ENCODE data around the gene SMAD7. TPM values are rescaled to one million over a fixed set of nuclear protein-coding genes. Genes with fewer than 3 reads are reported as not detected.
A peak's percentile ranks its signal among the peaks of the same experiment; 100 is the strongest.

SMAD7 gene
- polyA plus RNA-seq, 2 of the 4 experiments (the other 2 are of a cell fraction), result 19.9 to 26.9 TPM

DNA sequence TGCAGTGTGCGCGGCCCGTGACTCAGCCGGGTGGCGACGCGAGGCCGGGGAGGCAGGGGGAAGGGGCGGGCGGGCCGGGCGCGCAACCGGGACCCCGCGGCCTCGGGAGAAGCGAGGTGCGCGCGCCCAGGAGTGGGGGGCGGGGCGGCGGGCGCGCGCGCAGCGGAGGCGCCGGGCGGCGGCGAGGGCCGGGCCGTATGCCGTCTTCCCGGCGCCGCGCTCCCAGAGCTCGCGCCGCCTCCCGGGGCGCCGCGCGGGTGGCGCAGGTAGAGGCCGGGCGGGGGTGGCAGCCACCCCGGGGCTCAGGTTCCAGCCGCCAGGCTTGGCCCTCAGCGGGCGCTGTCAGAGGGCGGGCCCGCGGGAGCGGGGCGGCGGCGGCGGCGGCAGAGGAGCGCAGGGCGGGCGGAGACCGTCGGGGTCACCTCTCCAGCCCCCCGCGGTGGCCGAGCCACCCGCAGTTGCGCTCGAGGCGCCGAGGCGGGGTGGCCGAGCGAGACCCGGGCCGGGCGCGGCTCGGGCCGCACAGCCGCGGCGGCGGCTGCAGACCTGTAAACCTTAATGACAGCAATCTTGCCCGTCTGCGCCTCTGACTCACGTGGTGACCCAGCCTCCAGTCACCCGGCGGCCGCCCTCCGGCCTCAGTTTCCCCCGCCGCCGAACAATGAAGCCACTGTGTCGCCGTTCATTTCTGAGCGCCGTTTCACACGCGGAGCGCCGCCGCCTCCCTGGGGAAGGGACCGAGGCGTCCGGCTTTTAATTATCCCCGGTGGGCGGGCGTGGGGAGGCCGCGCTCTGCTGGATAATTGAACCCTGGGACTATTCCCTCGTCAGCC is 25.3 kb upstream of the SMAD7 start:
- Histone ChIP-seq H3K4me3 (peak overlapping the region; percentile 71), H3K4me1 (peaks cover 26% of the 10 kb centered on the region), H3K4me2 (peak overlapping the region; percentile 94), H3K9me3 (no peaks in the 10 kb centered on the region), H3K27ac (peak overlapping the region; percentile 96 to 99)
- no peak for TF ChIP-seq MYC (IDR thresholded peaks at IDR 0.05; ENCODE audit: borderline replicate concordance, low read length)
- TF ChIP-seq NFE2L2 (conservative IDR thresholded peaks at IDR 0.05; ENCODE audit: low read length), result no peak
- TF ChIP-seq NPAS2 (CRISPR knock-in tag; IDR thresholded peaks at IDR 0.05; ENCODE audit: borderline replicate concordance), result no peak
- TF ChIP-seq HEYL (CRISPR knock-in tag; IDR thresholded peaks at IDR 0.05), result no peak
- no peak for TF ChIP-seq HOXB13 (CRISPR knock-in tag; IDR thresholded peaks at IDR 0.05; ENCODE audit: low read depth)
- TF ChIP-seq, protein P1, sequence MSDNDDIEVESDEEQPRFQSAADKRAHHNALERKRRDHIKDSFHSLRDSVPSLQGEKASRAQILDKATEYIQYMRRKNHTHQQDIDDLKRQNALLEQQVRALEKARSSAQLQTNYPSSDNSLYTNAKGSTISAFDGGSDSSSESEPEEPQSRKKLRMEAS (IDR thresholded peaks at IDR 0.05), result 0 out of 2 replicates have a peak, but pooled peaks have one; percentile 18
- TF ChIP-seq JUN (IDR thresholded peaks at IDR 0.05), result peak in 1 of 2 experiments; percentile 69; a peak in 2 of 5 replicates
- DNase-seq (ENCODE audit: low read depth in 1 of 2, low spot score in 1 of 2) (peak; percentile 62 to 71), FAIRE-seq (no peak), ATAC-seq (peak; percentile 74 to 82)
- ChIA-PET POLR2A (interaction anchor here (1.2 to 1.3 kb wide), 2 partner anchors 22 to 24 kb away, joined by 4 to 7 read pairs; no protein-coding TSS in a partner anchor), CTCF (interaction anchor here (1.0 kb wide), 1 partner anchor 23 kb away, joined by 3 read pairs; no protein-coding TSS in a partner anchor)
- WGBS (ENCODE audit: missing lambda C conversion rate), result 84% methylated on average over 11 of the region's 119 CpGs

DNA sequence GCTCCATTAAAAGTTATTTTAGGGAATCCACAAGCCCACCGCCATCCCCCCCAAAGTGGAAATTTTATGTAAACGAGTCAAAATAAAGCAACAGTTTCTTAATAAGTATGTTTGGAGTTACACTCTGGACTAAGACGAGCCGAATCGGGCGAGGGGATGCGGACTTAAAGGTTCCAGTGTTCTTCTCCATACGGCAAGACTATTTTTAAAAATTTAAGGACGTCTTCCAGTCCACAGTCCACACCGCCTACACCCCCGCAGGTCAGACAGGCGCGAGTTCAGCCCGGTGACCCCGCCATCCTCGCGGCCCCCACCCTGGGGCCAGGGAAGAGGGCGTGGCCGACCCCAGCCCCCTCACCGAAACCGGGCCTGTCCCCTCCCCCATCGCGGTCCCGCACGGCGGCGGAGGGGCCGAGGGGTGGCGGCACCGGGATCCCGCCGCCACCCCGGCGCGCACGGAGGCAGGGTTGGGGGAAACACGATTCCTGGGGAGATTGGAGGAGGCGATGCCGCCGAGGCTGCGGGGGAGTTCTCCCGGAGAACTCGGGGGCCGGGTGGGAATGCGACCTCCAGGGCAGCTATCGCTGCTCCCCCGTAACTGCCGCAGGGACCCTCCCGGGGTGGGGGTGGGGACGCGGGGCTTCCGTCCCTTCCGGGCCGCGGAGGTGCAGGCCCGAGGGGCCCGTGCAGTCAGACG is 24.5 kb upstream of the SMAD7 start:
- Histone ChIP-seq H3K9me3 (no peaks in the 10 kb centered on the region), H3K4me3 (peak overlapping the region; percentile 71), H3K4me2 (peak overlapping the region; percentile 94), H3K4me1 (peaks cover 22% of the 10 kb centered on the region), H3K27ac (peak overlapping the region; percentile 96 to 99)
- ATAC-seq, result peak; percentile 26 to 49
- WGBS (ENCODE audit: missing lambda C conversion rate), result 54% methylated on average over 17 of the region's 58 CpGs
- no peak for DNase-seq (ENCODE audit: low read depth in 1 of 2, low spot score in 1 of 2)
- TF ChIP-seq HOXA7 (CRISPR knock-in tag; IDR thresholded peaks at IDR 0.05), result no peak
- TF ChIP-seq FOSL2 (IDR thresholded peaks at IDR 0.05), result no peak
- 0 out of 2 replicates have a peak, but pooled peaks have one; percentile 11 for TF ChIP-seq FOSL2 (CRISPR knock-in tag; IDR thresholded peaks at IDR 0.05)
- no peak for TF ChIP-seq MAZ (IDR thresholded peaks at IDR 0.05; ENCODE audit: borderline replicate concordance, low read depth, low read length)
- TF ChIP-seq BHLHE40 (IDR thresholded peaks at IDR 0.05; ENCODE audit: low read depth, low read length), result peak; percentile 32; the same call in 1 of the 2 replicates
- TF ChIP-seq POLR2A (IDR thresholded peaks at IDR 0.05; ENCODE audit: low read length), result 0 out of 2 replicates have a peak, but pooled peaks have one; percentile 21
- TF ChIP-seq JUN (IDR thresholded peaks at IDR 0.05), result peak in 1 of 2 experiments; percentile 81; a peak in 1 of 5 replicates
- ChIA-PET POLR2A (interaction anchor here (1.2 to 1.3 kb wide), 2 partner anchors 23 to 24 kb away, joined by 4 to 7 read pairs; no protein-coding TSS in a partner anchor), CTCF (no interaction called here)
- FAIRE-seq, result no peak

DNA sequence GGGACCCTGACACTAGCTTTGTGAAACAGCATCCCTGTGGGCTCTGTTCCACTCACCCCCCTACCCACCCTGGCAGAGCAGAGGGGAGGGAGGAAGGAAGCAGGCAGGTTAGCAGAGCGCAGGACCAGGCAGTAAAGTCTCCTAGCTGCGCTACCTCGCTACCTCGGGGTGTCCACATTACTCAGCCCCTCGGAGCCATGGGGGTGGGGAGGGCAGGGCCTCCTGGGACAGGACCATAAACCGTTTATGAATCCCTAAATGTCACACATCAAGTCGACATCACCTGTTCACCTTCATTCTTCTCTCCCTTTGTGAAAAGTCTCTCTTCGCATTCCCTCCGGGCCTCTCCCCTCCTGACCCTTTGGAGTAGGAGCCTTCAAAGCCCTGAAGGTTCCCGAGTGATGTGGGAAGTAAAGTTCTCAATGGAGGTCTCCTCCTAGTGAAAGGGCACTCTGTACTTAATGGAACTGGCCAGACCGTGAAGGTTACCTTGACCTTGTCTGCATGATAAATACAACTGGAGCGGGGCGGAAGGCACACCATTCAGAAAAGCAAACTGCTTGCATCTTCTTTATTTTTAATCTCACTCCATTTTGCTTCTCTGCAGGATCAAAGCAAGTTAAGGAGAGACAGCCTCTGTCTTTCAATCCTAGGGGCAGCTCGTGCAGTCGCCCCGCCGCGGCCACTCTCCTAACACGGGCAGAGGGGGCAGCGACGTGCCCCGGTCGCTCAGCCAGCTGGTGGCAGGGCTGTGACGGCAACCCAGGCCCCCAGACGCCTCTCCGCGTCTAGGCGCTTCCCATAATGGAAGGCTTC is 23.7 kb upstream of the SMAD7 start:
- no peak for FAIRE-seq
- ChIA-PET POLR2A (interaction anchor here (1.3 kb wide), 1 partner anchor 22 kb away, joined by 10 read pairs; no protein-coding TSS in a partner anchor), CTCF (no interaction called here)

More for the DNA sequence above, 23.7 kb upstream of the SMAD7 start:
- H3K4me3 ChIP-seq, result peak overlapping the region; percentile 71; the same call in 2 of the 3 replicates
- 80% methylated on average over 25 of the region's 28 CpGs for WGBS (ENCODE audit: missing lambda C conversion rate)
- DNase-seq (ENCODE audit: low read depth in 1 of 2, low spot score in 1 of 2), result no peak
- H3K9me3 ChIP-seq, result no peaks in the 10 kb centered on the region
- TF ChIP-seq FOSB (CRISPR knock-in tag; IDR thresholded peaks at IDR 0.05), result no peak
- TF ChIP-seq KDM1A (IDR thresholded peaks at IDR 0.05; ENCODE audit: low read depth), result no peak
- no peak for TF ChIP-seq HDAC2 (IDR thresholded peaks at IDR 0.05)
- TF ChIP-seq MYC (IDR thresholded peaks at IDR 0.05; ENCODE audit: borderline replicate concordance, low read length), result no peak
- no peak for TF ChIP-seq NPAS2 (CRISPR knock-in tag; IDR thresholded peaks at IDR 0.05; ENCODE audit: borderline replicate concordance)
- TF ChIP-seq, protein P2, sequence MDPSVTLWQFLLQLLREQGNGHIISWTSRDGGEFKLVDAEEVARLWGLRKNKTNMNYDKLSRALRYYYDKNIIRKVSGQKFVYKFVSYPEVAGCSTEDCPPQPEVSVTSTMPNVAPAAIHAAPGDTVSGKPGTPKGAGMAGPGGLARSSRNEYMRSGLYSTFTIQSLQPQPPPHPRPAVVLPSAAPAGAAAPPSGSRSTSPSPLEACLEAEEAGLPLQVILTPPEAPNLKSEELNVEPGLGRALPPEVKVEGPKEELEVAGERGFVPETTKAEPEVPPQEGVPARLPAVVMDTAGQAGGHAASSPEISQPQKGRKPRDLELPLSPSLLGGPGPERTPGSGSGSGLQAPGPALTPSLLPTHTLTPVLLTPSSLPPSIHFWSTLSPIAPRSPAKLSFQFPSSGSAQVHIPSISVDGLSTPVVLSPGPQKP (IDR thresholded peaks at IDR 0.05; ENCODE audit: low read depth, low read length), result no peak
- TF ChIP-seq, protein P3, sequence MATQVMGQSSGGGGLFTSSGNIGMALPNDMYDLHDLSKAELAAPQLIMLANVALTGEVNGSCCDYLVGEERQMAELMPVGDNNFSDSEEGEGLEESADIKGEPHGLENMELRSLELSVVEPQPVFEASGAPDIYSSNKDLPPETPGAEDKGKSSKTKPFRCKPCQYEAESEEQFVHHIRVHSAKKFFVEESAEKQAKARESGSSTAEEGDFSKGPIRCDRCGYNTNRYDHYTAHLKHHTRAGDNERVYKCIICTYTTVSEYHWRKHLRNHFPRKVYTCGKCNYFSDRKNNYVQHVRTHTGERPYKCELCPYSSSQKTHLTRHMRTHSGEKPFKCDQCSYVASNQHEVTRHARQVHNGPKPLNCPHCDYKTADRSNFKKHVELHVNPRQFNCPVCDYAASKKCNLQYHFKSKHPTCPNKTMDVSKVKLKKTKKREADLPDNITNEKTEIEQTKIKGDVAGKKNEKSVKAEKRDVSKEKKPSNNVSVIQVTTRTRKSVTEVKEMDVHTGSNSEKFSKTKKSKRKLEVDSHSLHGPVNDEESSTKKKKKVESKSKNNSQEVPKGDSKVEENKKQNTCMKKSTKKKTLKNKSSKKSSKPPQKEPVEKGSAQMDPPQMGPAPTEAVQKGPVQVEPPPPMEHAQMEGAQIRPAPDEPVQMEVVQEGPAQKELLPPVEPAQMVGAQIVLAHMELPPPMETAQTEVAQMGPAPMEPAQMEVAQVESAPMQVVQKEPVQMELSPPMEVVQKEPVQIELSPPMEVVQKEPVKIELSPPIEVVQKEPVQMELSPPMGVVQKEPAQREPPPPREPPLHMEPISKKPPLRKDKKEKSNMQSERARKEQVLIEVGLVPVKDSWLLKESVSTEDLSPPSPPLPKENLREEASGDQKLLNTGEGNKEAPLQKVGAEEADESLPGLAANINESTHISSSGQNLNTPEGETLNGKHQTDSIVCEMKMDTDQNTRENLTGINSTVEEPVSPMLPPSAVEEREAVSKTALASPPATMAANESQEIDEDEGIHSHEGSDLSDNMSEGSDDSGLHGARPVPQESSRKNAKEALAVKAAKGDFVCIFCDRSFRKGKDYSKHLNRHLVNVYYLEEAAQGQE (IDR thresholded peaks at IDR 0.05), result no peak
- TF ChIP-seq MAZ (IDR thresholded peaks at IDR 0.05; ENCODE audit: borderline replicate concordance, low read depth, low read length), result no peak
- no peak for TF ChIP-seq ZNF302 (CRISPR knock-in tag; IDR thresholded peaks at IDR 0.05)
- no peak for TF ChIP-seq PHF8 (IDR thresholded peaks at IDR 0.05; ENCODE audit: borderline replicate concordance, low read depth)
- no peak for TF ChIP-seq FOXS1 (CRISPR knock-in tag; IDR thresholded peaks at IDR 0.05)
- H3K27ac ChIP-seq, result peak overlapping the region; percentile 96 to 99
- peak overlapping the region; percentile 94 for H3K4me2 ChIP-seq
- peaks cover 15% of the 10 kb centered on the region for H3K4me1 ChIP-seq
- peak in 1 of 2 experiments; percentile 39; a peak in 2 of 6 replicates for ATAC-seq

All from A549 (cell line).